Loucy (cell line): Measurements from ENCODE around the gene GIMAP8.

Experiments
- EZH2phosphoT487 ChIP-seq: fragments of 200-600 bp; IDR thresholded peaks from 2 replicates; pipeline ENCODE4 v1.6.1; 2018; ENCODE audit warnings: antibody characterized with exemption, mild to moderate bottlenecking, moderate library complexity, borderline replicate concordance
- TF ChIP-seq, protein P1 (sequence below): fragments of 200-600 bp; sonication (generic); conservative IDR thresholded peaks from 2 replicates; pipeline ENCODE4 v1.5.1; 2014; ENCODE audit warnings: mild to moderate bottlenecking, antibody characterized with exemption, low read length

DNA sequence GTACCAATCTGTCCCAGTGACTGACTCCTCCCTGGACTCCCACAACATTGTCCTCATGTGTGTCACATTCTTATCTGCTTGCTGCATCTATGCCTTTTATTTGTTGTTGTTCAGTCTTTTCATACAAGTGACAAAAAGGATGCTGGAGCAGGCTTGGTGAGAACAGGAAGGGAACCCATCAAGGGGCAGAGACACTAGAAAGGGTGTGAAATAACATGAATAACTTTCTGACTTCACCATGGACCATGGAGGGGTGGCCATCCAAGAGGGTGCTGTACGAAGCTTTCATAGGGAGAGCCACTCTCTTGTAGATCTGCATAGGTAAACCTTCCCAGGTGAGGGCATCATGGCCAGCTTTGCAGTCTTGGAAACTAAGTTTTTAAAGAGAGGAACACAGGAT, 14.5 kb downstream of the GIMAP8 start:
- TF ChIP-seq, protein P1, sequence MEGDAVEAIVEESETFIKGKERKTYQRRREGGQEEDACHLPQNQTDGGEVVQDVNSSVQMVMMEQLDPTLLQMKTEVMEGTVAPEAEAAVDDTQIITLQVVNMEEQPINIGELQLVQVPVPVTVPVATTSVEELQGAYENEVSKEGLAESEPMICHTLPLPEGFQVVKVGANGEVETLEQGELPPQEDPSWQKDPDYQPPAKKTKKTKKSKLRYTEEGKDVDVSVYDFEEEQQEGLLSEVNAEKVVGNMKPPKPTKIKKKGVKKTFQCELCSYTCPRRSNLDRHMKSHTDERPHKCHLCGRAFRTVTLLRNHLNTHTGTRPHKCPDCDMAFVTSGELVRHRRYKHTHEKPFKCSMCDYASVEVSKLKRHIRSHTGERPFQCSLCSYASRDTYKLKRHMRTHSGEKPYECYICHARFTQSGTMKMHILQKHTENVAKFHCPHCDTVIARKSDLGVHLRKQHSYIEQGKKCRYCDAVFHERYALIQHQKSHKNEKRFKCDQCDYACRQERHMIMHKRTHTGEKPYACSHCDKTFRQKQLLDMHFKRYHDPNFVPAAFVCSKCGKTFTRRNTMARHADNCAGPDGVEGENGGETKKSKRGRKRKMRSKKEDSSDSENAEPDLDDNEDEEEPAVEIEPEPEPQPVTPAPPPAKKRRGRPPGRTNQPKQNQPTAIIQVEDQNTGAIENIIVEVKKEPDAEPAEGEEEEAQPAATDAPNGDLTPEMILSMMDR: no peak
- TF ChIP-seq EZH2phosphoT487: no peak
